Small intestine (tissue), 7 donors: ENCODE measurements around the gene TTC39B. TPM values are rescaled to one million over a fixed set of nuclear protein-coding genes. Genes with fewer than 3 reads are reported as not detected.

Experiments used
- DNase-seq, 2 donors: peaks; one replicate each; pipeline versions ENCODE4 v3.0.0 to v3.0.0-alpha.2; 2013
- FAIRE-seq: peaks from 2 replicates; lab custom pipeline; 2012; peaks lifted over from hg19 to GRCh38; lab: Jason Lieb, UNC
- H3K27ac ChIP-seq, 3 donors: one replicate each; pipeline ENCODE4 v1.5.1; 2013; ENCODE audit warnings: low read length in 2 of 3, mild to moderate bottlenecking in 2 of 3, control low read depth in 1 of 3, inconsistent platforms in 1 of 3, low read depth in 1 of 3, moderate library complexity in 1 of 3
- H3K27me3 ChIP-seq, 3 donors: one replicate each; pipeline ENCODE4 v1.6.1; 2013; ENCODE audit warnings: low read length in 3 of 3, inconsistent platforms in 1 of 3; ENCODE audit not compliant: control insufficient read depth in 3 of 3, insufficient read depth in 3 of 3
- H3K36me3 ChIP-seq, 3 donors: one replicate each; pipeline ENCODE4 v1.6.1; 2013; ENCODE audit warnings: low read length in 3 of 3, inconsistent platforms in 1 of 3, low read depth in 1 of 3, mild to moderate bottlenecking in 1 of 3, moderate library complexity in 1 of 3; ENCODE audit not compliant: control insufficient read depth in 3 of 3, insufficient read depth in 2 of 3
- H3K4me1 ChIP-seq, 3 donors: one replicate each; pipeline ENCODE4 v1.6.1; 2013; ENCODE audit warnings: low read length in 2 of 3, inconsistent platforms in 1 of 3, low read depth in 1 of 3, mild to moderate bottlenecking in 1 of 3, moderate library complexity in 1 of 3; ENCODE audit not compliant: control insufficient read depth in 3 of 3, insufficient read depth in 2 of 3
- H3K4me3 ChIP-seq, 3 donors: one replicate each; pipeline ENCODE4 v1.5.1; 2013; ENCODE audit warnings: low read length in 3 of 3, control low read depth in 1 of 3, inconsistent platforms in 1 of 3, low read depth in 1 of 3, mild to moderate bottlenecking in 1 of 3, moderate library complexity in 1 of 3
- H3K9me3 ChIP-seq, 2 donors: one replicate each; pipeline ENCODE4 v1.6.1; 2013; ENCODE audit warnings: low read depth in 1 of 2, low read length in 1 of 2; ENCODE audit not compliant: control insufficient read depth in 2 of 2, insufficient read depth in 1 of 2
- WGBS, 3 donors: extraction: QIAGEN DNeasy Blood & Tissue Kit; methylation state at CpG; one replicate each; pipeline ENCODE4 v1.1.7; 2013; 5-methylcytosine and 5-hydroxymethylcytosine counted together
- polyA plus RNA-seq, 4 donors: library from polyadenylated mRNA; stranded (reverse) in 3 of 4; unstranded in 1 of 4; fragments of 200-250 nt in 3 of 4; fragments of 120-200 nt in 1 of 4; gene quantifications; one replicate each; pipeline versions ENCODE4 v1.2.1 to v1.2.3, GENCODE V29; 2013
- donor health status: healthy with polysubstance abuse.
- donor health status: control.
- donor health status: control.
- donor health status: Bipolar disorder and iron deficiency.
- donor health status: healthy.

The TTC39B gene
- polyA plus RNA-seq, 4 donors, result 4.8 to 33.6 (median 6.2) TPM

- Histone ChIP-seq H3K4me3 (no peak overlapping the region), H3K27ac (no peak overlapping the region), H3K27me3 (no peaks in the 10 kb centered on the region), H3K4me1 (peaks cover 4 to 28% (median 8%) of the 10 kb centered on the region in 3 donors), H3K9me3 (no peaks in the 10 kb centered on the region), H3K36me3 (peaks cover 0 to 19% (median 4%) of the 10 kb centered on the region in 3 donors)
- DNase-seq, result no peak
- 89 to 97% (median 97%) methylated on average over 1 of the region's 1 CpG for WGBS, 3 donors
- FAIRE-seq, result no peak
Measured at GRCh38 chr9:15274425-15274824, 32.6 kb downstream of the TTC39B start.

- no peaks in the 10 kb centered on the region for H3K9me3 ChIP-seq
- no peak overlapping the region for H3K4me3 ChIP-seq
- H3K36me3 ChIP-seq, result peaks cover 0 to 25% (median 4%) of the 10 kb centered on the region in 3 donors
- H3K27ac ChIP-seq, result no peak overlapping the region
- DNase-seq (no peak), FAIRE-seq (no peak)
- WGBS, 3 donors, result 63 to 92% (median 88%) methylated on average over 3 of the region's 3 CpGs
- H3K27me3 ChIP-seq, result no peaks in the 10 kb centered on the region
- H3K4me1 ChIP-seq, result peaks cover 4 to 20% (median 4%) of the 10 kb centered on the region in 3 donors
Measured at GRCh38 chr9:15272377-15272928, 34.6 kb downstream of the TTC39B start.

GRCh38 chr9:15271403-15271802 lies 35.6 kb downstream of the TTC39B start:
- H3K27ac ChIP-seq, result no peak overlapping the region
- H3K9me3 ChIP-seq, result no peaks in the 10 kb centered on the region
- H3K4me1 ChIP-seq, result peaks cover 2 to 10% (median 4%) of the 10 kb centered on the region in 3 donors
- DNase-seq (no peak), FAIRE-seq (no peak)
- H3K36me3 ChIP-seq, result peaks cover 0 to 32% (median 6%) of the 10 kb centered on the region in 3 donors
- H3K27me3 ChIP-seq, result no peaks in the 10 kb centered on the region
- 83 to 91% (median 90%) methylated on average over 7 of the region's 7 CpGs for WGBS, 3 donors
- no peak overlapping the region for H3K4me3 ChIP-seq

DNA sequence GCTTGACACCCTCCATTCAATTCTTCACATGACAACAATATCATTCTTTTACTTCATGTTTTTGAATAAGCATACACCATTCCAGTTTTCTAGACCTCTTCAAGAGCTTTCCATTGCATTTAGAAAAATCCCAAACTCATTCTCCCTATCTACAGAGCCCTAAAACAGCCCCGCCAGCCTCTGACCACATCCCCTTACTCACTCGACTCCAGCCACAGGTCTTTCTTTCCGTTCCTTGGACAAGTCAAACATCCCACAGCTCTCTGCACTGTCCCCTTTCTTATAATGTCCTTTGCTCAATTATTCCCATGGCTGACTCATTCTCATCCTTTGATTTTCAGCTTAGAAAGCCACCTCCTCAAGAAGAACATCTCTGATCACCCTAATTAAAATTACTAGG lies 38.2 kb downstream of the TTC39B start:
- FAIRE-seq, result no peak
- no peaks in the 10 kb centered on the region for H3K9me3 ChIP-seq

DNA sequence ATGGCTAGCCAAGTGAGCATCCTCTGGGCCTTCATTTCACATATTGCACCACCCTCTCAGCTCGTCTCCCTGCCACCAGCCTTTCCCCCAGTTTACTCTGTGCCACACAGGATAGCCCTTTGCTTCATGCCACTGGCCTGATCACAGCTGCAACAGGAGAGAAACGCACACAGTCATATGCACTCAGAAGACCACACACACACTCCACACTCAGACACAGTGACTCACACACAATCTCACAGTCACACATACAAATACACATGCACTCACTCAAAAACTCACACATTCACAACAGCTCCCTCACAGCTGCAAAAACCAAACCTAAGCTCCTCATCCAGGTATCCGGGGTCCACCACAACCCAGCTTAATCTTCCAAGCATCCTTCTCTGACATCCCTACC lies 38.7 kb downstream of the TTC39B start:
- Histone ChIP-seq H3K9me3 (no peaks in the 10 kb centered on the region), H3K4me1 (no peaks in the 10 kb centered on the region), H3K36me3 (peaks cover 0 to 30% (median 8%) of the 10 kb centered on the region in 3 donors), H3K4me3 (no peak overlapping the region), H3K27ac (no peak overlapping the region), H3K27me3 (no peaks in the 10 kb centered on the region)
- no peak for FAIRE-seq
- 81 to 93% (median 87%) methylated on average over 3 of the region's 3 CpGs for WGBS, 3 donors
- DNase-seq, result no peak

More for the DNA sequence above, 38.2 kb downstream of the TTC39B start:
- Histone ChIP-seq H3K27me3 (no peaks in the 10 kb centered on the region), H3K4me1 (no peaks in the 10 kb centered on the region), H3K4me3 (no peak overlapping the region), H3K36me3 (peaks cover 0 to 34% (median 6%) of the 10 kb centered on the region in 3 donors), H3K27ac (no peak overlapping the region)
- 79 to 91% (median 84%) methylated on average over 3 of the region's 3 CpGs for WGBS, 3 donors
- DNase-seq, result no peak

- H3K9me3 ChIP-seq, result no peaks in the 10 kb centered on the region
- DNase-seq (no peak), FAIRE-seq (no peak)
- no peaks in the 10 kb centered on the region for H3K4me1 ChIP-seq
- no peaks in the 10 kb centered on the region for H3K27me3 ChIP-seq
- H3K27ac ChIP-seq, result no peak overlapping the region
- no peak overlapping the region for H3K4me3 ChIP-seq
- 84 to 93% (median 91%) methylated on average over 1 of the region's 1 CpG for WGBS, 3 donors
- peaks cover 0 to 22% (median 4%) of the 10 kb centered on the region in 3 donors for H3K36me3 ChIP-seq
Measured at GRCh38 chr9:15264918-15265317, 42.1 kb downstream of the TTC39B start.

DNA sequence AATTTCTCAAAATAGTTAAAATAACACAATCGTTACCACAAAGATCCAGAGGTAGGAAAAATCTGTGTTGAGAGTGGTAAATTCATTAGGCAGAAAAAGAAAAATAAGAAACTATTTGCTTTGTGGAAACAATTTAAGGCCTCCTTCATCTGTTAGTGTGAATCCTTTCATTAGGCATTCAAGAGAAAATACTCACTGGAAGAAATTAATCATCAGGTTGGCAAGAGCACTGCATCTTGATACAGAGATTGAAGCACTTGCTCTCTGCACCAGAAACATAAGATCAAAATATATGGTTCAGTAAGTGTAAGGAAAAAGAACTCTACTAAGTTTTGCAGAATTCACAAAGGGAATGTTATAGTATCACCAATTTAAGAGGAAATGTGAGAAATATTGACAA lies 44.4 kb downstream of the TTC39B start:
- Histone ChIP-seq H3K36me3 (peaks cover 0 to 18% (median 4%) of the 10 kb centered on the region in 3 donors), H3K9me3 (no peaks in the 10 kb centered on the region), H3K27me3 (no peaks in the 10 kb centered on the region), H3K4me3 (no peak overlapping the region), H3K4me1 (no peaks in the 10 kb centered on the region), H3K27ac (no peak overlapping the region)
- DNase-seq (no peak), FAIRE-seq (no peak)
- 77 to 91% (median 87%) methylated on average over 1 of the region's 1 CpG for WGBS, 3 donors

- FAIRE-seq, result no peak
- Histone ChIP-seq H3K4me1 (no peaks in the 10 kb centered on the region), H3K27me3 (no peaks in the 10 kb centered on the region), H3K36me3 (peaks cover 0 to 12% (median 0%) of the 10 kb centered on the region in 3 donors), H3K4me3 (no peak overlapping the region), H3K9me3 (no peaks in the 10 kb centered on the region), H3K27ac (no peak overlapping the region)
- DNase-seq, result no peak
- WGBS, 3 donors, result 94 to 98% (median 96%) methylated on average over 4 of the region's 4 CpGs
Measured at GRCh38 chr9:15256426-15256825, 50.6 kb downstream of the TTC39B start.

DNA sequence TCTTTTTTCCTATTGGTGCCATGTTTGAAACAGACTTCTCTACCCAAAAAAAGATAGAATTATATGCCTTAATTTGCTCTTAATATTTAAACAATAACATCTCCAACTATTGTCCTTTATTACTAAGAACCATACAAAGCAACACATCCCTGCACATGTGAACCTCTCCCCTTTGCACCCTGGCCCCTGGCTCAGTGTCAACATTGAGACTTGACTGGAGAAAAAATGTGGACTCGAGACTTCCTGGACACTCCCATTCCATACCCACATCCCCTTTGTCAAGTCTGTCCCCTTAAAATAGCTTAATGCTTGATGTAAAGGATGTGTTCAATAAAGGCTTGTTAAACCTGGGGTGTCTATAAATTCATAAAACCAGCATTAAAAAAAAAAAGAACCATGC lies 53.2 kb downstream of the TTC39B start:
- Histone ChIP-seq H3K27me3 (no peaks in the 10 kb centered on the region), H3K9me3 (no peaks in the 10 kb centered on the region), H3K4me3 (no peak overlapping the region), H3K27ac (no peak overlapping the region), H3K4me1 (no peaks in the 10 kb centered on the region), H3K36me3 (peaks cover 0 to 16% (median 0%) of the 10 kb centered on the region in 3 donors)
- peak; percentile 35 to 67 for DNase-seq
- no peak for FAIRE-seq
- WGBS, 3 donors, result 20 to 59% (median 22%) methylated on average over 1 of the region's 1 CpG
